WTC11 (cell line): Measurements from ENCODE around the gene AKR1C4. TPM values are rescaled to one million over a fixed set of nuclear protein-coding genes. Genes with fewer than 3 reads are reported as not detected.

ENCODE experiments used
- ATAC-seq: fragments of 200-7000 bp; cut with Tn5 transposase; 2 replicates; pipeline ENCODE4 v1.10.0; 2021; ENCODE audit warnings: mild to moderate bottlenecking, moderate library complexity
- CTCF ChIA-PET: fragments of 300-600 bp; sonication (Branson Sonifier 250); formaldehyde crosslinking; loops from one replicate; lab custom pipeline; 2021; ENCODE audit warnings: antibody characterized with exemption; lab: Charles Lee
- POLR2A ChIA-PET: fragments of 350-600 bp; sonication (Branson Sonifier 250); formaldehyde crosslinking; loops from one replicate; lab custom pipeline; 2021; ENCODE audit warnings: antibody characterized with exemption; lab: Charles Lee
- DNase-seq: peaks from one replicate; pipeline ENCODE4 v3.0.0; 2021; ENCODE audit warnings: low spot score
- H3K27ac Mint-ChIP-seq: 2 replicates; pipeline ENCODE4 v1.8.0; 2021; ENCODE audit warnings: mixed read lengths
- H3K27me3 Mint-ChIP-seq: 2 replicates; pipeline ENCODE4 v1.8.0; 2021; ENCODE audit warnings: low read depth, mild to moderate bottlenecking, moderate library complexity, mixed read lengths
- H3K36me3 Mint-ChIP-seq: 2 replicates; pipeline ENCODE4 v1.8.0; 2021; ENCODE audit warnings: mixed read lengths
- H3K4me1 Mint-ChIP-seq: 2 replicates; pipeline ENCODE4 v1.8.0; 2022; ENCODE audit warnings: mixed read lengths
- H3K4me3 Mint-ChIP-seq: 2 replicates; pipeline ENCODE4 v1.8.0; 2021; ENCODE audit warnings: mild to moderate bottlenecking, moderate library complexity, mixed read lengths
- H3K9me3 Mint-ChIP-seq: 2 replicates; pipeline ENCODE4 v1.8.0; 2021; ENCODE audit warnings: mixed read lengths
- CREM ChIP-seq: sonication (generic); formaldehyde crosslinking; IDR thresholded peaks from 2 replicates; pipeline ENCODE4 v1.8.1; 2022; ENCODE audit warnings: mild to moderate bottlenecking, missing genetic modification reagents, moderate library complexity
- EMX1 ChIP-seq: fragments of 250-450 bp; sonication (Bioruptor Pico); IDR thresholded peaks from 2 replicates; pipeline ENCODE4 v1.8.0; 2021; ENCODE audit warnings: mild to moderate bottlenecking
- GABPB1 ChIP-seq: sonication (generic); formaldehyde crosslinking; IDR thresholded peaks from 2 replicates; pipeline ENCODE4 v1.8.1; 2023; ENCODE audit warnings: mild to moderate bottlenecking, missing genetic modification reagents
- JAZF1 ChIP-seq: fragments of 250-450 bp; sonication (Bioruptor Pico); IDR thresholded peaks from 2 replicates; pipeline ENCODE4 v1.9.0; 2021; ENCODE audit warnings: moderate library complexity, mild to moderate bottlenecking, inconsistent platforms
- NFE2L1 ChIP-seq: sonication (generic); formaldehyde crosslinking; IDR thresholded peaks from 2 replicates; pipeline ENCODE4 v1.8.1; 2023; ENCODE audit warnings: missing genetic modification reagents
- RELA ChIP-seq: sonication (generic); formaldehyde crosslinking; IDR thresholded peaks from 2 replicates; pipeline ENCODE4 v1.8.1; 2022; ENCODE audit warnings: missing genetic modification reagents, mild to moderate bottlenecking, borderline replicate concordance
- ZNF671 ChIP-seq: fragments of 250-450 bp; sonication (Bioruptor Pico); IDR thresholded peaks from 2 replicates; pipeline ENCODE4 v1.8.0; 2021; ENCODE audit warnings: mild to moderate bottlenecking
- total RNA-seq: library from RNA; stranded (reverse); gene quantifications from 3 replicates; pipeline ENCODE4 v1.2.3, GENCODE V29; 2021
- TF ChIP-seq, protein P1 (sequence below): sonication (generic); formaldehyde crosslinking; IDR thresholded peaks from 2 replicates; pipeline ENCODE4 v1.8.0; 2022; ENCODE audit warnings: missing genetic modification reagents
- TF ChIP-seq, protein P2 (sequence below): sonication (generic); formaldehyde crosslinking; IDR thresholded peaks from 2 replicates; pipeline ENCODE4 v1.8.0; 2023; ENCODE audit warnings: mild to moderate bottlenecking, missing genetic modification reagents
- TF ChIP-seq, protein P3 (sequence below): fragments of 250-450 bp; sonication (Bioruptor Pico); IDR thresholded peaks from 2 replicates; pipeline ENCODE4 v1.9.0; 2021; ENCODE audit warnings: mild to moderate bottlenecking, borderline replicate concordance
- TF ChIP-seq, protein P4 (sequence below): fragments of 250-450 bp; sonication (Bioruptor Pico); IDR thresholded peaks from 2 replicates; pipeline ENCODE4 v1.9.0; 2021; ENCODE audit warnings: mild to moderate bottlenecking
- TF ChIP-seq, protein P5 (sequence below): sonication (generic); formaldehyde crosslinking; IDR thresholded peaks from 2 replicates; pipeline ENCODE4 v1.8.0; 2022; ENCODE audit warnings: mild to moderate bottlenecking, missing genetic modification reagents
- TF ChIP-seq, protein P6 (sequence below): sonication (generic); formaldehyde crosslinking; IDR thresholded peaks from 2 replicates; pipeline ENCODE4 v1.8.1; 2022; ENCODE audit warnings: low read depth, mild to moderate bottlenecking, moderate library complexity, missing genetic modification reagents, borderline replicate concordance
- TF ChIP-seq, protein P7 (sequence below): sonication (generic); formaldehyde crosslinking; conservative IDR thresholded peaks from 2 replicates; pipeline ENCODE4 v1.8.1; 2023; ENCODE audit warnings: mild to moderate bottlenecking, low read depth, missing genetic modification reagents, moderate library complexity

AKR1C4 gene
- total RNA-seq, 1 experiment from 2014 or later, result not detected

DNA sequence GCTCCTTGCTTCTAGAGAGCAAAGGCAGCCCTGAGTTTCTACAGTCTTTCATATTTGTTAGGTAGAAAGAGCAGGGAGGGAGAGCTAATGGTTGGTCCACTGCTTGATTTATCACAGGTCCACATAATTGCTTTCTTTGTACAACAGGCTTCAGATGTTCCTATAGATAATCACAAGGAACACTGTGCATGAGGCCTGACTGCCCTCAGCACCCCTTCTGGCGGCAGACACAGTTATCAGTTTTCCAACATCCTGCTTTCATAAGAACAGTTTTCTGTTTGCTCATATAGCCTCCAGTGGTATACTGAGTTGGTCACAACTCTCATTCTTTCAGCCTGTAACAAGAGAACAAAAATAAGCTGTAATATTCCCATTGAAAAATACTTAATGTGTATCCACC is 69.7 kb downstream of the AKR1C4 start (continued):
- TF ChIP-seq, protein P1, sequence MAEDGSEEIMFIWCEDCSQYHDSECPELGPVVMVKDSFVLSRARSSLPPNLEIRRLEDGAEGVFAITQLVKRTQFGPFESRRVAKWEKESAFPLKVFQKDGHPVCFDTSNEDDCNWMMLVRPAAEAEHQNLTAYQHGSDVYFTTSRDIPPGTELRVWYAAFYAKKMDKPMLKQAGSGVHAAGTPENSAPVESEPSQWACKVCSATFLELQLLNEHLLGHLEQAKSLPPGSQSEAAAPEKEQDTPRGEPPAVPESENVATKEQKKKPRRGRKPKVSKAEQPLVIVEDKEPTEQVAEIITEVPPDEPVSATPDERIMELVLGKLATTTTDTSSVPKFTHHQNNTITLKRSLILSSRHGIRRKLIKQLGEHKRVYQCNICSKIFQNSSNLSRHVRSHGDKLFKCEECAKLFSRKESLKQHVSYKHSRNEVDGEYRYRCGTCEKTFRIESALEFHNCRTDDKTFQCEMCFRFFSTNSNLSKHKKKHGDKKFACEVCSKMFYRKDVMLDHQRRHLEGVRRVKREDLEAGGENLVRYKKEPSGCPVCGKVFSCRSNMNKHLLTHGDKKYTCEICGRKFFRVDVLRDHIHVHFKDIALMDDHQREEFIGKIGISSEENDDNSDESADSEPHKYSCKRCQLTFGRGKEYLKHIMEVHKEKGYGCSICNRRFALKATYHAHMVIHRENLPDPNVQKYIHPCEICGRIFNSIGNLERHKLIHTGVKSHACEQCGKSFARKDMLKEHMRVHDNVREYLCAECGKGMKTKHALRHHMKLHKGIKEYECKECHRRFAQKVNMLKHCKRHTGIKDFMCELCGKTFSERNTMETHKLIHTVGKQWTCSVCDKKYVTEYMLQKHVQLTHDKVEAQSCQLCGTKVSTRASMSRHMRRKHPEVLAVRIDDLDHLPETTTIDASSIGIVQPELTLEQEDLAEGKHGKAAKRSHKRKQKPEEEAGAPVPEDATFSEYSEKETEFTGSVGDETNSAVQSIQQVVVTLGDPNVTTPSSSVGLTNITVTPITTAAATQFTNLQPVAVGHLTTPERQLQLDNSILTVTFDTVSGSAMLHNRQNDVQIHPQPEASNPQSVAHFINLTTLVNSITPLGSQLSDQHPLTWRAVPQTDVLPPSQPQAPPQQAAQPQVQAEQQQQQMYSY (CRISPR knock-in tag), result no peak
- TF ChIP-seq CREM (no peak), RELA (no peak), EMX1 (CRISPR knock-in tag) (no peak)
- TF ChIP-seq, protein P2, sequence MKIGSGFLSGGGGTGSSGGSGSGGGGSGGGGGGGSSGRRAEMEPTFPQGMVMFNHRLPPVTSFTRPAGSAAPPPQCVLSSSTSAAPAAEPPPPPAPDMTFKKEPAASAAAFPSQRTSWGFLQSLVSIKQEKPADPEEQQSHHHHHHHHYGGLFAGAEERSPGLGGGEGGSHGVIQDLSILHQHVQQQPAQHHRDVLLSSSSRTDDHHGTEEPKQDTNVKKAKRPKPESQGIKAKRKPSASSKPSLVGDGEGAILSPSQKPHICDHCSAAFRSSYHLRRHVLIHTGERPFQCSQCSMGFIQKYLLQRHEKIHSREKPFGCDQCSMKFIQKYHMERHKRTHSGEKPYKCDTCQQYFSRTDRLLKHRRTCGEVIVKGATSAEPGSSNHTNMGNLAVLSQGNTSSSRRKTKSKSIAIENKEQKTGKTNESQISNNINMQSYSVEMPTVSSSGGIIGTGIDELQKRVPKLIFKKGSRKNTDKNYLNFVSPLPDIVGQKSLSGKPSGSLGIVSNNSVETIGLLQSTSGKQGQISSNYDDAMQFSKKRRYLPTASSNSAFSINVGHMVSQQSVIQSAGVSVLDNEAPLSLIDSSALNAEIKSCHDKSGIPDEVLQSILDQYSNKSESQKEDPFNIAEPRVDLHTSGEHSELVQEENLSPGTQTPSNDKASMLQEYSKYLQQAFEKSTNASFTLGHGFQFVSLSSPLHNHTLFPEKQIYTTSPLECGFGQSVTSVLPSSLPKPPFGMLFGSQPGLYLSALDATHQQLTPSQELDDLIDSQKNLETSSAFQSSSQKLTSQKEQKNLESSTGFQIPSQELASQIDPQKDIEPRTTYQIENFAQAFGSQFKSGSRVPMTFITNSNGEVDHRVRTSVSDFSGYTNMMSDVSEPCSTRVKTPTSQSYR (CRISPR knock-in tag), result no peak
- TF ChIP-seq, protein P3, sequence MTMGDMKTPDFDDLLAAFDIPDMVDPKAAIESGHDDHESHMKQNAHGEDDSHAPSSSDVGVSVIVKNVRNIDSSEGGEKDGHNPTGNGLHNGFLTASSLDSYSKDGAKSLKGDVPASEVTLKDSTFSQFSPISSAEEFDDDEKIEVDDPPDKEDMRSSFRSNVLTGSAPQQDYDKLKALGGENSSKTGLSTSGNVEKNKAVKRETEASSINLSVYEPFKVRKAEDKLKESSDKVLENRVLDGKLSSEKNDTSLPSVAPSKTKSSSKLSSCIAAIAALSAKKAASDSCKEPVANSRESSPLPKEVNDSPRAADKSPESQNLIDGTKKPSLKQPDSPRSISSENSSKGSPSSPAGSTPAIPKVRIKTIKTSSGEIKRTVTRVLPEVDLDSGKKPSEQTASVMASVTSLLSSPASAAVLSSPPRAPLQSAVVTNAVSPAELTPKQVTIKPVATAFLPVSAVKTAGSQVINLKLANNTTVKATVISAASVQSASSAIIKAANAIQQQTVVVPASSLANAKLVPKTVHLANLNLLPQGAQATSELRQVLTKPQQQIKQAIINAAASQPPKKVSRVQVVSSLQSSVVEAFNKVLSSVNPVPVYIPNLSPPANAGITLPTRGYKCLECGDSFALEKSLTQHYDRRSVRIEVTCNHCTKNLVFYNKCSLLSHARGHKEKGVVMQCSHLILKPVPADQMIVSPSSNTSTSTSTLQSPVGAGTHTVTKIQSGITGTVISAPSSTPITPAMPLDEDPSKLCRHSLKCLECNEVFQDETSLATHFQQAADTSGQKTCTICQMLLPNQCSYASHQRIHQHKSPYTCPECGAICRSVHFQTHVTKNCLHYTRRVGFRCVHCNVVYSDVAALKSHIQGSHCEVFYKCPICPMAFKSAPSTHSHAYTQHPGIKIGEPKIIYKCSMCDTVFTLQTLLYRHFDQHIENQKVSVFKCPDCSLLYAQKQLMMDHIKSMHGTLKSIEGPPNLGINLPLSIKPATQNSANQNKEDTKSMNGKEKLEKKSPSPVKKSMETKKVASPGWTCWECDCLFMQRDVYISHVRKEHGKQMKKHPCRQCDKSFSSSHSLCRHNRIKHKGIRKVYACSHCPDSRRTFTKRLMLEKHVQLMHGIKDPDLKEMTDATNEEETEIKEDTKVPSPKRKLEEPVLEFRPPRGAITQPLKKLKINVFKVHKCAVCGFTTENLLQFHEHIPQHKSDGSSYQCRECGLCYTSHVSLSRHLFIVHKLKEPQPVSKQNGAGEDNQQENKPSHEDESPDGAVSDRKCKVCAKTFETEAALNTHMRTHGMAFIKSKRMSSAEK, result no peak
- TF ChIP-seq, protein P4, sequence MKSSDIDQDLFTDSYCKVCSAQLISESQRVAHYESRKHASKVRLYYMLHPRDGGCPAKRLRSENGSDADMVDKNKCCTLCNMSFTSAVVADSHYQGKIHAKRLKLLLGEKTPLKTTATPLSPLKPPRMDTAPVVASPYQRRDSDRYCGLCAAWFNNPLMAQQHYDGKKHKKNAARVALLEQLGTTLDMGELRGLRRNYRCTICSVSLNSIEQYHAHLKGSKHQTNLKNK (CRISPR knock-in tag), result no peak
- TF ChIP-seq, all 79 proteins: peak for 0

DNA sequence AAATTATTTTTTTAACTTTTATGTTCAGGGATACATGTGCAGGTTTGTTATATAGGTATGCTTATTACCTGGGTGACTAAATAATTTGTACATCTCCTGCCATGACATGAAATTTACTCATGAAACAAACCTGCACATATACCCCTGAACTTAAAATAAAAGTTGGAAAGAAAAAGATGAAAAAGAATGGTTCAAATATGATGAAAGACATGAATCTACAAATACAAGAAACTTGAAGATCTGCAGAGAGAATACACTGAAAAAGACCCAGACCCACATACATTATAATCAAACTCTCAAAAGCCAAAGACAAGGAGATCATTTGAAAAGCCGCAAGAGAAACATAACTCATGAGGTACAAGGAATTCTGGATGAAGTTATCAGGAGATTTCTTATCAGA is 70.2 kb downstream of the AKR1C4 start:
- no peak overlapping the region for H3K4me3 Mint-ChIP-seq
- H3K27me3 Mint-ChIP-seq, result no peaks in the 10 kb centered on the region
- POLR2A ChIA-PET, result no interaction called here
- no peaks in the 10 kb centered on the region for H3K4me1 Mint-ChIP-seq
- CTCF ChIA-PET, result no interaction called here
- no peak overlapping the region for H3K27ac Mint-ChIP-seq
- ATAC-seq (no peak), DNase-seq (no peak)
- TF ChIP-seq GABPB1 (CRISPR knock-in tag) (no peak), JAZF1 (CRISPR knock-in tag) (no peak), NFE2L1 (CRISPR knock-in tag) (no peak), ZNF671 (no peak)
- TF ChIP-seq, protein P5, sequence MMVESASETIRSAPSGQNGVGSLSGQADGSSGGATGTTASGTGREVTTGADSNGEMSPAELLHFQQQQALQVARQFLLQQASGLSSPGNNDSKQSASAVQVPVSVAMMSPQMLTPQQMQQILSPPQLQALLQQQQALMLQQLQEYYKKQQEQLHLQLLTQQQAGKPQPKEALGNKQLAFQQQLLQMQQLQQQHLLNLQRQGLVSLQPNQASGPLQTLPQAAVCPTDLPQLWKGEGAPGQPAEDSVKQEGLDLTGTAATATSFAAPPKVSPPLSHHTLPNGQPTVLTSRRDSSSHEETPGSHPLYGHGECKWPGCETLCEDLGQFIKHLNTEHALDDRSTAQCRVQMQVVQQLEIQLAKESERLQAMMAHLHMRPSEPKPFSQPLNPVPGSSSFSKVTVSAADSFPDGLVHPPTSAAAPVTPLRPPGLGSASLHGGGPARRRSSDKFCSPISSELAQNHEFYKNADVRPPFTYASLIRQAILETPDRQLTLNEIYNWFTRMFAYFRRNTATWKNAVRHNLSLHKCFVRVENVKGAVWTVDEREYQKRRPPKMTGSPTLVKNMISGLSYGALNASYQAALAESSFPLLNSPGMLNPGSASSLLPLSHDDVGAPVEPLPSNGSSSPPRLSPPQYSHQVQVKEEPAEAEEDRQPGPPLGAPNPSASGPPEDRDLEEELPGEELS, result no peak
- TF ChIP-seq, protein P6, sequence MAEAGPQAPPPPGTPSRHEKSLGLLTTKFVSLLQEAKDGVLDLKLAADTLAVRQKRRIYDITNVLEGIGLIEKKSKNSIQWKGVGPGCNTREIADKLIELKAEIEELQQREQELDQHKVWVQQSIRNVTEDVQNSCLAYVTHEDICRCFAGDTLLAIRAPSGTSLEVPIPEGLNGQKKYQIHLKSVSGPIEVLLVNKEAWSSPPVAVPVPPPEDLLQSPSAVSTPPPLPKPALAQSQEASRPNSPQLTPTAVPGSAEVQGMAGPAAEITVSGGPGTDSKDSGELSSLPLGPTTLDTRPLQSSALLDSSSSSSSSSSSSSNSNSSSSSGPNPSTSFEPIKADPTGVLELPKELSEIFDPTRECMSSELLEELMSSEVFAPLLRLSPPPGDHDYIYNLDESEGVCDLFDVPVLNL (CRISPR knock-in tag), result no peak
- TF ChIP-seq, protein P7, sequence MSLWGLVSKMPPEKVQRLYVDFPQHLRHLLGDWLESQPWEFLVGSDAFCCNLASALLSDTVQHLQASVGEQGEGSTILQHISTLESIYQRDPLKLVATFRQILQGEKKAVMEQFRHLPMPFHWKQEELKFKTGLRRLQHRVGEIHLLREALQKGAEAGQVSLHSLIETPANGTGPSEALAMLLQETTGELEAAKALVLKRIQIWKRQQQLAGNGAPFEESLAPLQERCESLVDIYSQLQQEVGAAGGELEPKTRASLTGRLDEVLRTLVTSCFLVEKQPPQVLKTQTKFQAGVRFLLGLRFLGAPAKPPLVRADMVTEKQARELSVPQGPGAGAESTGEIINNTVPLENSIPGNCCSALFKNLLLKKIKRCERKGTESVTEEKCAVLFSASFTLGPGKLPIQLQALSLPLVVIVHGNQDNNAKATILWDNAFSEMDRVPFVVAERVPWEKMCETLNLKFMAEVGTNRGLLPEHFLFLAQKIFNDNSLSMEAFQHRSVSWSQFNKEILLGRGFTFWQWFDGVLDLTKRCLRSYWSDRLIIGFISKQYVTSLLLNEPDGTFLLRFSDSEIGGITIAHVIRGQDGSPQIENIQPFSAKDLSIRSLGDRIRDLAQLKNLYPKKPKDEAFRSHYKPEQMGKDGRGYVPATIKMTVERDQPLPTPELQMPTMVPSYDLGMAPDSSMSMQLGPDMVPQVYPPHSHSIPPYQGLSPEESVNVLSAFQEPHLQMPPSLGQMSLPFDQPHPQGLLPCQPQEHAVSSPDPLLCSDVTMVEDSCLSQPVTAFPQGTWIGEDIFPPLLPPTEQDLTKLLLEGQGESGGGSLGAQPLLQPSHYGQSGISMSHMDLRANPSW, result no peak
- peaks cover 29% of the 10 kb centered on the region for H3K36me3 Mint-ChIP-seq
- H3K9me3 Mint-ChIP-seq, result peaks cover 42% of the 10 kb centered on the region
